DND-41 (cell line): ENCODE data around the gene ADGB.

Experiments used
- EZH2 ChIP-seq: IDR thresholded peaks from 3 replicates; pipeline ENCODE4 v1.6.1; 2012; ENCODE audit warnings: borderline replicate concordance, low read depth, mild to moderate bottlenecking, moderate library complexity, low read length, inconsistent platforms; ENCODE audit not compliant: severe bottlenecking
- TF ChIP-seq, protein P1 (sequence below): IDR thresholded peaks from 2 replicates; pipeline ENCODE4 v1.5.1; 2012; ENCODE audit warnings: borderline replicate concordance, low read length, moderate library complexity, mild to moderate bottlenecking; ENCODE audit not compliant: poor library complexity, severe bottlenecking; ENCODE audit errors: extremely low read depth

DNA sequence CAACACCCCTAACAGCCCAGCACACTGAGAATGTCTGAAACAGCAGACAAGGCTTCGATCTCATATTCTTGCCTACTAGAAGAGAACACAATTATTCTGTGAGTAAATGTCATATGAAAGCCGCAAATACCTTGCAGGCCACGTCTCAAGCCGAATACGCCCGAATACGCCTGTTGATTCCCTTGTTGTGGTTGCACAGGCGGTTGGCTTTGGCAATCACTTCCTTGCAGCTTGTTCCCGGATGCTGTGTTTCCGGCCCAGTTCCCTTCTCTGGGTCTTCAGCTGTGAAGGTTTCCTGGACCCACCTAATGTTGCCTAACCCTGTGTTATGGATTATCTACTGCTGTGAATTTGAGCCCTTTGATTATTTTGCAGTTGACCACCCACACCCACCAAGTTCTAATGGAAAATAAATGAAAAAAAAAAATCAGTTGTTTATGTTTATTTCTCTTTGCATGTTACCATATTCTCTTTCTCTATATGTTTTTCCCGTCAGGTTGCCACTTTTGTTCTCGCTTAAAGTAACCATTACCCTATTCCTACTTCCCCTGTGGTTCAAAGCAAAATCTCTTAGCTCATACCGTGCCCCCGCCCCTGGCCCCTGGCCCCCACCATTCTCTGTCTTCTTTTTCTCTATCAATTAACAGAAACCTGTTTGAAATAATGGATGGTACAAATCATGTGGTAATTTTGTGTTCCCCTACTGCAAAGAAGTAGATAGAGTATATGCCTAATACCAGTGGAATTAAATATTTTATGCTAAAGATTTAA, 172.4 kb downstream of the ADGB start:
- TF ChIP-seq, protein P1, sequence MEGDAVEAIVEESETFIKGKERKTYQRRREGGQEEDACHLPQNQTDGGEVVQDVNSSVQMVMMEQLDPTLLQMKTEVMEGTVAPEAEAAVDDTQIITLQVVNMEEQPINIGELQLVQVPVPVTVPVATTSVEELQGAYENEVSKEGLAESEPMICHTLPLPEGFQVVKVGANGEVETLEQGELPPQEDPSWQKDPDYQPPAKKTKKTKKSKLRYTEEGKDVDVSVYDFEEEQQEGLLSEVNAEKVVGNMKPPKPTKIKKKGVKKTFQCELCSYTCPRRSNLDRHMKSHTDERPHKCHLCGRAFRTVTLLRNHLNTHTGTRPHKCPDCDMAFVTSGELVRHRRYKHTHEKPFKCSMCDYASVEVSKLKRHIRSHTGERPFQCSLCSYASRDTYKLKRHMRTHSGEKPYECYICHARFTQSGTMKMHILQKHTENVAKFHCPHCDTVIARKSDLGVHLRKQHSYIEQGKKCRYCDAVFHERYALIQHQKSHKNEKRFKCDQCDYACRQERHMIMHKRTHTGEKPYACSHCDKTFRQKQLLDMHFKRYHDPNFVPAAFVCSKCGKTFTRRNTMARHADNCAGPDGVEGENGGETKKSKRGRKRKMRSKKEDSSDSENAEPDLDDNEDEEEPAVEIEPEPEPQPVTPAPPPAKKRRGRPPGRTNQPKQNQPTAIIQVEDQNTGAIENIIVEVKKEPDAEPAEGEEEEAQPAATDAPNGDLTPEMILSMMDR, result no peak
- no peak for TF ChIP-seq EZH2
